Ecto neural progenitor cell (in vitro differentiated cells): Measurements from ENCODE around the gene PCDHGA4.
"Not testable (repeated sequence)": the region's sequence is repeated elsewhere in the genome, so short reads cannot be mapped to it uniquely, and the experiment has no call there.

Experiments used
- DNase-seq: peaks from one replicate; pipeline ENCODE4 v3.0.0-alpha.2; 2018; ENCODE audit warnings: low spot score

The PCDHGA4 gene

DNA sequence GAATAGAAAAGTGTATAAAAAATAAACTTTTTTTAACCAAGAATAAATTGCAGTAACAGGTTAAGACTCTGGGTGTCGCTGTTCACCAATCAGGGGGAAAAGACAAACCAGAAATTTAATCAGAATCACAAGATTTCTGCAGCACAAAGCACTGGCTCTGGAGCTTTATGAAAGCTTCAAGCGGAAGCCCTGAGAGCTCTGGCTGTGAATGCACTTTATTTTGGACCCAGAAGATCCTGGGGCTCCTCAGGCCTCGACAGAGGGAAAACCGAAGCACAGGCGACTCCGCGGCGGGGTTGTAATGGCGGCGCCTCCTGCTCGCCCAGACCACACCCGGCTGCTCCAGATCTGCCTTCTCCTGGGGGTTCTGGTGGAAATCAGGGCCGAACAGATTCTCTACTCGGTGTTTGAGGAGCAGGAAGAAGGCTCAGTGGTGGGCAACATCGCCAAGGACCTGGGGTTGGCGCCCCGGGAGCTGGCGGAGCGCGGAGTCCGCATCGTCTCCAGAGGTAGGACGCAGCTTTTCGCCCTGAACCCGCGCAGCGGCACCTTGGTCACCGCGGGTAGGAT lies at the start of gene PCDHGA4:
Gene PCDHGA4 (plus strand): TSS at position 122 of the 570 bp plus-strand sequence. CDS start 87 bp downstream, at position 209.
- DNase-seq: no peak

DNA sequence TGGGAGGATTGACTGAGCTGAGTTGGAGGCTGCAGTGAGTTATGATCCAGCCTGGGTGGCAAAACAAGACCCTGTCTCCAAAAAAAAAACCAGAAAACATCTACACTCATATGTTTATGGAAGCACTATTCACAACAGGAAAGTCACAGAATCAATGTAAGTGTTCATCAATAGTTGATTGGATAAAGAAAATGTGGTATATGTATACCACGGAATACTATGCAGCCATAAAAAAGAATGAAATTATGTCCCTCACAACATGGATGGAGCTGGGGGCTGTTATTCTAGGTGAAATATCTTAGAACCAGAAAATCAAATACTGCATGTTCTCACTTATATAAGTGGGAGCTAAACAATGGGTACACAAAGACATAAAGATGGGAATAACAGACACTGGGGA lies 48.2 kb upstream of the PCDHGA4 start:
- DNase-seq: no peak

DNA sequence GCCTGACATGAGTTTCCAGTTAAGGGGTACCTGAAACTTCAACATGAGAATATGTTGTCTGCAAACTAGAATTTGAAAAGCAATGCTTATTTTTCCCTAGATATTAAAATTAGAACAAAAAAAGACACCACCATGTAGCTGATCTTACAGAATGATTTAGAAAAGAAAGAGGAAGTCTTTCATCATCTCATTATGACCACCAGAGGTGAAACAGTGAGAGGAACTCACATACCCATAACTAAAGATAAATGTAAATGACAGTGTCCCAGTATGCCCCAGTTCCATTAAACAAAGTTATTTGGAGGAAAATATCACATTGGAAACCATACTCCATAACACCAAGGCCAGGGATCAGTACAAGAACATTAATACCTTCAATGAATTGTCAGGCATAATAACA lies 41.1 kb upstream of the PCDHGA4 start:
- no peak for DNase-seq

DNA sequence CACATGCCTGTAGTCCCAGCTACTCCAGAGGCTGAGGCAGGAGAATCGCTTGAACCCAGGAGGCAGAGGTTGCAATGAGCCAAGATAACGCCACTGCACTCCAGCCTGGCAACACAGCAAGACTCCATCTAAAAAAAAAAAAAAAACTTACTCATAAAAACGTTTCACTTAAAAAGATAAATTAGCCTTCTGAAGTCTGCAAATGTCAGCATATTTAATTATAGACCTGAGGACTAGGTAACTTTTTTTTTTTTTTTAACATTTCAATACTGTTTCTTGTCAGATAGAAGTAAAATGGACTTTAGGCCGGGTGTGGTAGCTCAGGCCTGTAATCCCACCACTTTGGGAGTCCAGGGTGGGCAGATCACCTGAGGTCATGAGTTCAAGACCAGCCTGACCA lies 37.9 kb upstream of the PCDHGA4 start:
- not testable (repeated sequence) for DNase-seq

DNA sequence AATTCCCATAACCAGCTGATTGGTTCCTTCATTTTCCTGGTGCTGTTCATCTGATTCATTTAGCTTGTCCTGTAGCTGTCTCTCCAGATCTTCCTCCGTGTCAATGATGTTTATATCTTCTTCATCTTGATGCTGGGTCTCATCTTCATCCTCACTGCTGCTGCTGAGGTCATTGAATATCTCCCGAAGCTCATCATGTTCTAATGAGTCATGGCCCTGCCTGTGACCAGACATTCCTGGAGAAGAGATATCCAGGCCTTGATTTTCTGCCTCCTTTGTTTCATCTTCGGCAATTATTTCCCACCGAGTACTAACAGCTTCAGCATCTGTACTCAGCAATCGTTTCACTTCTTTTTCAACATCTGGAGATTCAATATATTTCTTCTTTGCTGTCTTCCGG lies 35.6 kb upstream of the PCDHGA4 start:
- DNase-seq: no peak

DNA sequence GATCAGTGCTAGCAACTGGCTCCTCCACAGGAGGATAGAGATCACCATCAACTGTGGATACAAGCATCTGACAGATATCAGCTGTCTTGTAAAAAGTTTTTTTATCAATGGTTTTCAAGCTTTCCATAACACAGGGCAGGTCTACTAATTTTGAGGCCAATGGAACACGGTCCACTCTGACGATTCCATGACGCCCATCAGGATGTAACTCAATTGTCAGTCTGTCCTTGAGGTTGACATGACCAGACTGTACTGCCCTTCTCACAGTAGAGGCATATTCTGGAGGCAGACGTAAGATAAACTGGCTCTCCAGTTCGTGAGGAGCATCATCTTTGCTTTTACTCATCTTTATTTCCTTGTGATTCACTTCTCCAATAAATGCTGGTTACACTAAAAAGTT lies 35.1 kb upstream of the PCDHGA4 start:
- no peak for DNase-seq

DNA sequence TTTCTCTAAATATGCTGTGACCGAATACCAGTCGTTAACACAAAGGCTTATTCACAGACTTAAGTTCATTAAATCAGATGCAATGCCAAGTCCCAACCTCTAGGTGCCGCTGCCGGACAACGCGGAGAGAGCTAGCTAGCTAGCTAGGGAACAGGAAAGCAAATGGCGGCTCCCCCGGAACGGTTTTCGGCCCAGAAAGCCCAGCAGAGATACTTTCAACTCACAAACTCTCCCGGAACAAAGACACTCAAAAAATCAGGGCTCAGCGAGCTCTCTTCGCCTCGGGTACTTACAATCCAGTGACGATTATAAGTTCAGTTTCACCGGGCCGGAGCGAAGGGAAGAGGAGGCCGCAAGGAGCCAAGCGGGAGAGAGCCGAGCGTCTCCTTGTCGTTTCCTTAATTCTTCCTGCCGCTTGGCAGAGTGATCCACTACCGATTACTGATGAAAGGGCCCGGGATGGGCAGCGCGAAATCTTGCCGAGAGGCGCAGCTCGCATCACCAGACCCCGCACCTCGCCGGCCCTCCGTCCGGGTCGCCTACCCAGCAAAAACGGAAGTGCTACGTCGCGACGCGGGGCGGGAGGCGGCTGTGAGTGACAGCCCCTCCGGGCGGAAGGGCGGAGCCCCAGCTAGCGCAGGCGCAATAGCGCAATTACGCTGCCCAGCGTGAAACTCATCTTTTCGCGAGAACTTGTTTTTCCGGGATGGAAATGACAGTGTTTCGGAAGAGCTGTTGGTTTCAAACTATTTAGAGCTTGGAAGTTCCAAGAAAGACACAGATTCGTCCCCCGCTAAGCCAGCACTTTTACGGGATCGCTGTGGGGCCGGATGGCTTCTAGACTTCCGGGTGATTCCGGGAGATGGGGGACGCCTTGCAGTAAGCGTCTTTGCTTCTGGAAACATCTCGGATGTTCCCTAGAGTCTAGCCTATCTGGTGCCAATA lies 34.3 kb upstream of the PCDHGA4 start, which contains the start of gene TAF7:
Gene TAF7 (minus strand): TSS at position 560 of the 945 bp plus-strand sequence. CDS start 740 bp downstream, outside the sequence.
- DNase-seq: peak; percentile 94

DNA sequence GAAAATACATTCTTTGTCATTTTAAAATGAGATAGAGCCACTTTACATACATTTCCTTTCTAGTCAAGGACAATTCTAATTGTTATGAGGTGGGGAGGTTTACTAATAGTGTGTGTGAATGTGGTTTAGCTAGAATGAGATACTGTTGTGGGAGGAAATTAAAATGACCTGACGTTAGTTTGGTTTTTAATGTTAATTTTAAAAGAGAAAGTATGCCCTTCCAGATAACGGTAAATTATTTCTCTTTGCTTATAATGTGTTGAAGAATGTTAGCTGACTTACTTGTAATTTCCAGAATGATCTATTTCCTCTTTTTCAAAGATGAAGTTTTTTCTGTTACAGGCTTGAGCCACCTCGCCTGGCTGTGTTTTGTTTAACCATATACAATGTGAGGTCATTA lies 32.6 kb upstream of the PCDHGA4 start:
- DNase-seq: no peak

DNA sequence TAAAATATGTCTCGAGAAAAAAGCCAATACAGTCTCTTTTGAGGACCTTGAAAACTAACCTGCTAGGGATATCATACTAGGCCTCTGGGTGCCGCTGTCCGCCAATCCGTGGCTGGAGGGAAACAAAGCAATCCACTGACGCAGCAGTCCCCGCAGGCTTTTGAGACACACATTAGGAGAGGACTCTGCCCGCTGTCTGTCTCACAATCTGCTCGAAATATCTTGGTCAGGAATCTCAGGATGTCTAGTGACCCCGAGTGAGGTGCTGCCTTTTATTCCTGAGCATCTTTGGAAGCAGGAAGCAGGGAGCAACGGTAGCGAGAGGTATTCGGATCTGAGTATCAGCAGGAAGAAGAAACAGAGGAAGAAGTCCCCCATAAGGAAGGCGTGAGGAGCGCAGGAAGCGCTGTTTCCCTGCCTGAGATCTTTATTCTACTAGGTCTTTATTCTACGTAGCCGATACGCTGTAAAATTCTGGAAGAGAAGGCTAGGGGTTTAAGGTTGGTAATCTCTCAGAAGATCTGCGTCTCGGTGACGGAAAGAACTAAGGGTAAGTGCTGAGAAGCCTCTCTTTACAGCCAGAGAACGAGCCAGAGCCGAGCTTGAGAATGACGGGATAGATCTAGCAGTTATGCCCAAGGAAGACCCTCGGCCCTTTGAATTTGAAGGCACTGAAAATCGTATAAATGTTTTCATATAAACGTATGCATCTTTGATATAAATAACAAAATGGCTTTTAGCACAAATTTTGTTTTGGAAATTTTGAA lies 28.6 kb upstream of the PCDHGA4 start:
- peak; percentile 70 for DNase-seq

DNA sequence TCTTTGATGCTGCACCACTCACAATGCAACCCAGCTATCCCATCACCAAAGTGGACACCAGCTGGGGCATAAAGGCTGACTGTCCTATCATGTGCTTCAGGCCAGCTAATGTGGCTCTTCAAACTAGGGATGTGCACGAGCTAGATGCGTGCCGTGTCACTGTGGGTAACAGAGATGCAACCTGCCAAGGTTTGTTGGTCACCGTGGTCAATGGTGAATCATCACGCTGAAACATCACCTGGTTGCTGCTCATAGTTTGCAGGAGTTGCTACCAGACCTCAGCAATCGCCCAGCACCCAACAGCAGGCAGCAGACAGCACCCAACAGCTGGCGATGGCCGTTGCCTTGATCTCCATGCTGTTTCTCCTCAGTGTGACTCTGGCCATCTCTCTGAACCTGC lies 26.6 kb upstream of the PCDHGA4 start:
- no peak for DNase-seq

DNA sequence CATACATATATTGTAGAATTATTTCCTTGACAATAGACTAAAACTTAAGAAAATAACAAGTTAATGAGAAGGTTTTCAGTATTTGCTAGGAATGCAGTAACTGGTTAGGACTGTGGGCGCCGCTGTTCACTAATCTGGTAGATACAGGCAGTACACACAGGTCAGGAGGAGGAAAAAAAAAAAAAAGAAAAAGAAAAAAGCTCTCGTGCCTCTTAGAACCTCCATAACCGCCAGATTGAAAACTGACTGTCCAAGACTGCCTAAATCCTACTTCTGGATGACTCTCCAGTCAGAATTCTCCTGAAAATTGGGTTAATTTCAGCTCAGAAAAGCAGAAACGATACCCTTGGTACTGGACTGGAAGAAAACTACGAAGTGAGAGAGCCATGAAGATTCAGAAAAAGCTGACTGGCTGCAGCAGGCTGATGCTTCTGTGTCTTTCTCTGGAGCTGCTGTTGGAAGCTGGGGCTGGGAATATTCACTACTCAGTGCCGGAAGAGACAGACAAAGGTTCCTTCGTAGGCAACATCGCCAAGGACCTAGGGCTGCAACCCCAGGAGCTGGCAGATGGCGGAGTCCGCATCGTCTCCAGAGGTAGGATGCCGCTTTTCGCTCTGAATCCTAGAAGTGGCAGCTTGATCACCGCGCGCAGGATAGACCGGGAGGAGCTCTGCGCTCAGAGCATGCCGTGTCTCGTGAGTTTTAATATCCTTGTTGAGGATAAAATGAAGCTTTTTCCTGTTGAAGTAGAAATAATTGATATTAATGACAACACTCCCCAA lies 24.3 kb upstream of the PCDHGA4 start, which contains the start of gene PCDHGA1:
Gene PCDHGA1 (plus strand): TSS at position 216 of the 782 bp plus-strand sequence.
- DNase-seq: no peak

DNA sequence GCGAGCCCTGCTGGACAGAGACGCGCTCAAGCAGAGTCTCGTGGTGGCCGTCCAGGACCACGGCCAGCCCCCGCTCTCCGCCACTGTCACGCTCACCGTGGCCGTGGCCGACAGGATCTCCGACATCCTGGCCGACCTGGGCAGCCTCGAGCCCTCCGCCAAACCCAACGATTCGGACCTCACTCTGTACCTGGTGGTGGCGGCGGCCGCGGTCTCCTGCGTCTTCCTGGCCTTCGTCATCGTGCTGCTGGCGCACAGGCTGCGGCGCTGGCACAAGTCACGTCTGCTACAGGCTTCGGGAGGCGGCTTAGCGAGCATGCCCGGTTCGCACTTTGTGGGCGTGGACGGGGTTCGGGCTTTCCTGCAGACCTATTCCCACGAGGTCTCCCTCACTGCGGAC lies 22.2 kb upstream of the PCDHGA4 start:
- DNase-seq: not testable (repeated sequence)

DNA sequence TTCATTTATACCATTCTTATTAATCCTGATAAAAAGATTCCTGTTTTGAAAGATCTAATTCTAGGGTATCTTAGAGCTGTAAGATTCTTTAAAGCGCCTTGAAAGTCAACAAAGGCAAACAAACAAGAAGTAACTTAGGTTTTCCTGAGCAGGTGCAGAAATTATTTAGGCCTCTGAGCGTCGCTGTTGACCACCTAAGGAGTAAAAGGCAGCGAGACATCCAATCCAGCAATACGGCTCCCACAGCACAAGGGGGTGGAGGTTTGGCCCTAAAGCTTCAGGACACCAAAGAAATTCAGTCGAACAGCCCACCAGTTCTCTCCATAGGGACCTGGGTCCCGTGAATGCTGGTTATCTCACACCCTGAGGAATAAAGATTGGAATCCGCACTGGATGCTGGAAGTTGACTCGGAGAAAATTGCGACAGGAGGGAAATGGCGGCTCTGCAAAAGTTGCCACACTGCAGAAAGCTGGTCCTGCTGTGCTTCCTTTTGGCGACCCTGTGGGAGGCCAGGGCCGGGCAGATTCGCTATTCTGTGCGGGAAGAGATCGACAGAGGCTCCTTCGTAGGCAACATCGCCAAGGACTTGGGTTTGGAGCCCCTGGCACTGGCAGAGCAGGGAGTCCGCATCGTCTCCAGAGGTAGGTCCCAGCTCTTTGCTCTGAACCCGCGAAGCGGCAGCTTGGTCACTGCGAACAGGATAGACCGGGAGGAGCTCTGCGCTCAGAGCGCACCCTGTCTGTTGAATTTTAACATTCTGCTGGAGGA lies 16.1 kb upstream of the PCDHGA4 start, which contains the start of gene PCDHGA2:
Gene PCDHGA2 (plus strand): TSS at position 223 of the 769 bp plus-strand sequence.
- no peak for DNase-seq

DNA sequence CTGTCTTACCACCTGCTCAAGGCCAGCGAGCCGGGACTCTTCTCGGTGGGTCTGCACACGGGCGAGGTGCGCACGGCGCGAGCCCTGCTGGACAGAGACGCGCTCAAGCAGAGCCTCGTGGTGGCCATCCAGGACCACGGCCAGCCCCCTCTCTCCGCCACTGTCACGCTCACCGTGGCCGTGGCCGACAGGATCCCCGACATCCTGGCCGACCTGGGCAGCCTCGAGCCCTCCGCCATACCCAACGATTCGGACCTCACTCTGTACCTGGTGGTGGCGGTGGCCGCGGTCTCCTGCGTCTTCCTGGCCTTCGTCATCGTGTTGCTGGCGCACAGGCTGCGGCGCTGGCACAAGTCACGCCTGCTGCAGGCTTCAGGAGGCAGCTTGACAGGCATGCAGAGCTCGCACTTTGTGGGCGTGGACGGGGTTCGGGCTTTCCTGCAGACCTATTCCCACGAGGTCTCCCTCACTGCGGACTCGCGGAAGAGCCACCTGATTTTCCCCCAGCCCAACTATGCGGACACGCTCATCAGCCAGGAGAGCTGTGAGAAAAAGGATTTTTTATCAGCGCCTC lies 14.0 kb upstream of the PCDHGA4 start:
- not testable (repeated sequence) for DNase-seq

DNA sequence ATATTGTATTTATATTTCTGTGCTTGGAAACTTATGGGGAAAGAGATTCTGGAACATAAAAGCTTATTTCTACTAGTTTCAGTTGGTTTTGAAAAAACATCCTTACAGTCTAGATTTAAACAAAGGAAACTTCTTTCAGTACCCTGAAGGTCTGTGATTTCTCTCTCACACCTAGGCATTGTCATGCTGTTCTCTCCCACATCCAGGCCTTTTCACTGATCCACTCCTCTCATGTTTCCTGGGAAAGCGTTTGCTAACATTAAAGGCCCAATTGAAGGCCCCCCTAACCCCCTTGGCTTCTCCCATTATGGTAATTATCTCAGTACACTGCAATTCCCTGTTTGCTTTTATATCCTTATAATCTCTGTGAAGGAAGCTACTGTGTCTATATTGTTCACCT lies 12.0 kb upstream of the PCDHGA4 start:
- DNase-seq: no peak

DNA sequence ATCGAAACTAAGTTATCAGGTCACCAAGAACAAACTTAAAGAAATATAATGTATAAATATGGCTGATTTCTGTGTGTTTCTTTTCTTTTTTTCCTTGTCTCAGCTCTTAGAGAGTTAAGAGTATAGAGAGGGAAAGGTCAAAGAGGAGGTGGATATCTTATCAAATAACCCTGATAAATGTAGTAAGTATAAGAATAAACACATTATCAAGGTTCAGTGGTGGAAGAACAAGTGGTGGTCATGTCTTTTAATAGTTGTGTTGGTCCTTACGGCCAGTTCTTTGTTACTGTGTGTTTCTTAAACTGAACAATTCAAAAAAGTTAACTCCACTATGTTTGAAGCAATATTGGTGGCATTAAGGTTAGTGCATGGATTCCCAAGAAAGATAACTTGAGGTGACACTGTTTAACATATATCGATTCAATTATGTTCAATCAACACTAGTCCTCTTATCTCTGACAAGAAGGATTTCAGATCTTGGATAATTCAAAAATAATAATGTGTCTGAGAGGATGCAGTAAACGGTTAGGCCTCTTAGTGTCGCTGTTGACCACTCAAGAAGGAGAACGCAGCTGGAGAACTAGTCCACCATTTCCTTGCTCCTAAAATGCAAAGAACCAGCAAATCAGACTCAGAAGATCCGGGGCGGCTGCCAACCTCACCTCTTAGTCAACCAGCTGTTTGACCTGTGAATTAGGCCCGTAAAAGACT lies 11.4 kb upstream of the PCDHGA4 start, which contains the start of gene PCDHGA3:
Gene PCDHGA3 (plus strand): TSS at position 588 of the 711 bp plus-strand sequence. CDS start 205 bp downstream, outside the sequence.
- DNase-seq: no peak

DNA sequence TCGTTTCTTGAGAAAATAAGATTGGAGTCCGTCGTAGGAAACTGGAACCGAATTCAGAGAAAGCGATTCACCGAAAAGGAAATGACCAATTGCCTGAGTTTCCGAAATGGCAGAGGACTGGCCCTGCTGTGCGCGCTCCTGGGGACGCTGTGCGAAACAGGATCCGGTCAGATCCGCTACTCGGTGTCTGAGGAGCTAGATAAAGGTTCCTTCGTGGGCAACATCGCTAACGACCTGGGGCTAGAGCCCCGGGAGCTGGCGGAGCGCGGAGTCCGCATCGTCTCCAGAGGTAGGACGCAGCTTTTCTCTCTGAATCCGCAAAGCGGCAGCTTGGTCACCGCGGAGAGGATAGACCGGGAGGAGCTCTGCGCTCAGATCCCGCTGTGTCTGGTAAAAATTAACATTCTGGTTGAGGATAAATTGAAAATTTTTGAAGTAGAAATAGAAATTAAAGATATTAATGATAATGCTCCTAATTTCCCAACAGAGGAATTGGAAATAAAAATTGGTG lies 10.8 kb upstream of the PCDHGA4 start:
- DNase-seq: no peak

DNA sequence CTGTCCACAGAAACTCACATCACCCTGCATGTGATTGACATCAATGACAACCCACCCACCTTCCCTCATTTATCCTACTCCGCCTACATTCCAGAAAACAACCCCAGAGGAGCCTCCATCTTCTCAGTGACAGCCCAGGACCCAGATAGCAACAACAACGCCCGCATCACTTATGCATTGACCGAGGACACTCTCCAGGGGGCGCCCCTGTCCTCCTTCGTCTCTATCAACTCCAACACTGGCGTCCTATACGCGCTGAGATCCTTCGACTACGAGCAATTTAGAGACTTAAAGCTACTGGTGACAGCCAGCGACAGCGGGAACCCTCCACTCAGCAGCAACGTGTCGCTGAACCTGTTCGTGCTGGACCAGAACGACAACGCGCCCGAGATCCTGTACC lies 9.5 kb upstream of the PCDHGA4 start:
- DNase-seq: no peak

DNA sequence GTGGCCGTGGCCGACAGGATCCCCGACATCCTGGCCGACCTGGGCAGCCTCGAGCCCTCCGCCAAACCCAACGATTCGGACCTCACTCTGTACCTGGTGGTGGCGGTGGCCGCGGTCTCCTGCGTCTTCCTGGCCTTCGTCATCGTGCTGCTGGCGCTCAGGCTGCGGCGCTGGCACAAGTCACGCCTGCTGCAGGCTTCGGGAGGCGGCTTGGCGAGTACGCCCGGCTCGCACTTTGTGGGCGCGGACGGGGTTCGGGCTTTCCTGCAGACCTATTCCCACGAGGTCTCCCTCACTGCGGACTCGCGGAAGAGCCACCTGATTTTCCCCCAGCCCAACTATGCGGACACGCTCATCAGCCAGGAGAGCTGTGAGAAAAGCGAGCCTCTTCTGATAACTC lies 8.8 kb upstream of the PCDHGA4 start:
- DNase-seq: not testable (repeated sequence)
